Hindlimb muscle (tissue), 1 donor: ENCODE measurements around the gene SMAP1. TPM values are rescaled to one million over a fixed set of nuclear protein-coding genes. Genes with fewer than 3 reads are reported as not detected.

ENCODE experiments used
- DNase-seq: peaks from one replicate; pipeline ENCODE4 v3.0.0-alpha.2; 2013
- polyA plus RNA-seq: library from polyadenylated mRNA; unstranded; fragments of 120-200 nt; gene quantifications from one replicate; pipeline ENCODE4 v1.2.1, GENCODE V29; 2013; ENCODE audit not compliant: insufficient read length

The SMAP1 gene
- polyA plus RNA-seq, 1 donor = 26.9 TPM

DNA sequence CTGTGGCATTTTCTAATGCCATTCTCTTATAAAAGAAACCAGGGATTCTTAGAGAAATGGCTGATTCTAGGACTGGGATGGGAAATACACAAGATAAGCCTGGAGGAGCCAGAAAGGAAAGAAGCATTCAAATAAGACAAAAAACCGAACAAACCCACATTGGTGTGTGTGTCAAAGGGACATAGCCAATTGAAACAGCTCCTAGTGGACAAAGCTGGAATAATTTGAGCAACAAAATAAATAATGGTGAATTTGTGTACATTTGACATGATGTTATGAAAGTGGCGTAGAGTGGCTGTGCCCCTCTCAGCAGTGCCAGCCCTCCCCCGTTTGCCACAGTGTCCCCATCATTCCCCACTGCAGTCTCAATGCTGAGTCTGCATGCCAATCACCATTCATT, 233.6 kb downstream of the SMAP1 start:
- DNase-seq = no peak

DNA sequence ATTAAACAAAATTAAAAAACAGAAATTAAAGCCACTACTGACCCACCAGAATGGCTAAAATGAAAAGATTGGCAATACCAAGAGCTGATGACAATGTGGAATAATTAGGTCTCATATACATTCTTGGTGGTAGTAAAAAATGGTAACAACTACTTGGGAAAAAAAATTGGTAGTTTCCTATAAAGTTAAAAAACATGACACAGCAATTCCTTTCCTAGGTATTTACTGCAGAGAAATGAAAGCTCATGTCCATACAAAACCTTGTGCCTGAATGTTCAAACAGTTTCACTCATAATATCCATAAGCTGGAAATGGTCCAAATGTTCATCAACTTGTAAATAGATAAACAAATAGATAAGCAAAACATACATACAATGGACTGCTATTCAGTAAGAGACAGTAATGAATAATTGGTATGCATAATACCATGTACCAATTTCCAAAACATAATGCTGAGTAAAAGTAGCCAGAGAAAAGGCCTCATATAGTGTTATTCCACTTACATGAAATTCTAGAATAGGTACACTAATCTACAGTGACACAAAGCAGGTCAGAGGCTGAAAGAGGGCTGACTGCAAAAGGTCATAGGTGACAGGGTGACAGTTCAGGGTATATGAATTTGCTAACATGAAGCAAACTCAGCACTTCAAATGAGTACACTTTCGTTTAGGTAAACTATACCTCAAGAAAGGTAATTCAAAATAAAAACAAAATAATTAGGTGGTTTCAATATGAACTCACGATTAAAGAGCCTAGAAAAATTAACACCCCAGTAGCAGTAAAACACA, 236.2 kb downstream of the SMAP1 start:
- no peak for DNase-seq

DNA sequence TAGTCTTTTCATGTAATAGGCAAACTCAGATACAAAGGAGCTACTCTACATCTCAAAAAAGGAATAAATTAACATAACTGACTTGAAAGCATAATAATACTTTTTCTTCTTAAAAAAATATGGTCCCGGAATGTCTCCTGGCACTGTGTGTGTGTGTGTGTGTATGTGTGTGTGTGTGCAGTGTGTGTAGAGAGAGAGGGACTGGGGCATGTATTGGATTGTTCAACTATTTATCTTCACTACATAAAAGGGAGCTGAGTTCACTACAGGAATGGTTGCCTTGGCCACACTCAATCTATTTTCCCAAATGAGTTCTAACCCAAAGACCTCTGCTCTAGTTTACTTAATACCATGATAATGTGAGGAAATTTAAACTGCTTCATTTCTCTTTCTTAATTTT, 238.1 kb downstream of the SMAP1 start:
- DNase-seq = no peak

Other genes starting within 250 kb of the SMAP1 start
- gene SDHAF4, start 101.0 kb upstream of the SMAP1 start, polyA plus RNA-seq = 15.7 TPM